GM18520 (cell line): ENCODE results near the gene ZNF473.

Experiments used
- ATAC-seq: cut with Tn5 transposase; IDR thresholded peaks from one replicate; pipeline ENCODE4 v1.9.1; 2021; ENCODE audit not compliant: unreplicated experiment

The ZNF473 gene

GRCh38 chr19:50025794-50026549 lies at the start of gene ZNF473:
Gene ZNF473, plus strand, starts transcription at chr19:50026005. Its CDS starts 5,078 bp downstream, at chr19:50031083.
- ATAC-seq = peak; percentile 53

- ATAC-seq = no peak
These were observed 49.3 kb upstream of the ZNF473 start for GRCh38 chr19:49976496-49976895.

GRCh38 chr19:49977076-49977475 lies 48.7 kb upstream of the ZNF473 start:
- no peak for ATAC-seq

GRCh38 chr19:49977881-49978280 lies 47.9 kb upstream of the ZNF473 start:
- ATAC-seq = no peak

GRCh38 chr19:49978324-49978723 lies 47.5 kb upstream of the ZNF473 start:
- ATAC-seq = no peak

GRCh38 chr19:49981603-49982593 lies 43.9 kb upstream of the ZNF473 start:
- no peak for ATAC-seq

GRCh38 chr19:49983645-49984229 lies 42.1 kb upstream of the ZNF473 start:
- no peak for ATAC-seq

- no peak for ATAC-seq
These were observed 41.3 kb upstream of the ZNF473 start for GRCh38 chr19:49984491-49984890.

- ATAC-seq = no peak
These were observed 39.9 kb upstream of the ZNF473 start for GRCh38 chr19:49985871-49986270.

GRCh38 chr19:49986354-49986753 lies 39.5 kb upstream of the ZNF473 start:
- ATAC-seq = no peak

GRCh38 chr19:49987159-49987698 lies 38.6 kb upstream of the ZNF473 start:
- no peak for ATAC-seq

- no peak for ATAC-seq
These were observed 37.8 kb upstream of the ZNF473 start for GRCh38 chr19:49988007-49988406.

GRCh38 chr19:49988433-49988832 lies 37.4 kb upstream of the ZNF473 start:
- ATAC-seq = no peak

GRCh38 chr19:49997709-49998108 lies 28.1 kb upstream of the ZNF473 start:
- no peak for ATAC-seq

- no peak for ATAC-seq
These were observed 26.3 kb upstream of the ZNF473 start for GRCh38 chr19:49999371-50000010.

- ATAC-seq = no peak
These were observed 25.6 kb upstream of the ZNF473 start for GRCh38 chr19:50000038-50000840.

- ATAC-seq = no peak
These were observed 24.8 kb upstream of the ZNF473 start for GRCh38 chr19:50000841-50001557.

GRCh38 chr19:50001775-50002174 lies 24.0 kb upstream of the ZNF473 start:
- no peak for ATAC-seq

- ATAC-seq = no peak
These were observed 23.3 kb upstream of the ZNF473 start for GRCh38 chr19:50002386-50002960.
